ENCODE measurements around the gene SON. TPM values are rescaled to one million over a fixed set of nuclear protein-coding genes. Genes with fewer than 3 reads are reported as not detected.
"Not testable (repeated sequence)": the region's sequence is repeated elsewhere in the genome, so short reads cannot be mapped to it uniquely, and the experiment has no call there.

Gene SON
- total and polyA plus RNA-seq, 4 donors, result 190 to 263 (median 237) TPM

GRCh38 chr21:33588485-33589335, 45.9 kb downstream of the SON start, which contains the start of gene DONSON:
Gene DONSON (minus strand): TSS chr21:33588684. CDS start chr21:33588641, 43 bp downstream.
- no peaks in the 10 kb centered on the region for H3K9me3 ChIP-seq (ENCODE audit: control insufficient read depth, insufficient read depth, low read length)
- H3K4me1 ChIP-seq (ENCODE audit: control insufficient read depth, insufficient read depth, low read length), result peaks cover 4% of the 10 kb centered on the region
- WGBS (ENCODE audit: insufficient coverage), result under 1% methylated on average over 72 of the region's 78 CpGs
- H3K27me3 ChIP-seq (ENCODE audit: control insufficient read depth, insufficient read depth, low read length), result no peaks in the 10 kb centered on the region
- H3K4me3 ChIP-seq (ENCODE audit: low read depth, low read length), result peak within 1 kb of the TSS; percentile 64
- peak; percentile 73 to 96 (median 83) for DNase-seq (ENCODE audit: low read depth in 4 of 6, low spot score in 6 of 6)
- peak within 1 kb of the TSS; percentile 94 for H3K27ac ChIP-seq (ENCODE audit: low read depth, low read length)
- peaks cover 15% of the 10 kb centered on the region for H3K36me3 ChIP-seq (ENCODE audit: control insufficient read depth, insufficient read depth, low read length)

- no peak for DNase-seq (ENCODE audit: low read depth in 4 of 6, low spot score in 6 of 6)
- Histone ChIP-seq H3K27ac (ENCODE audit: low read depth, low read length) (no peak overlapping the region), H3K36me3 (ENCODE audit: control insufficient read depth, insufficient read depth, low read length) (peaks cover 41% of the 10 kb centered on the region), H3K9me3 (ENCODE audit: control insufficient read depth, insufficient read depth, low read length) (no peaks in the 10 kb centered on the region), H3K4me3 (ENCODE audit: low read depth, low read length) (no peak overlapping the region), H3K4me1 (ENCODE audit: control insufficient read depth, insufficient read depth, low read length) (no peaks in the 10 kb centered on the region), H3K27me3 (ENCODE audit: control insufficient read depth, insufficient read depth, low read length) (no peaks in the 10 kb centered on the region)
- no CpG with 5 or more reads among the region's 1 CpG for WGBS (ENCODE audit: insufficient coverage)
These were observed 55.2 kb downstream of the SON start for GRCh38 chr21:33598051-33598450.

GRCh38 chr21:33608559-33608958, 65.7 kb downstream of the SON start:
- no CpG with 5 or more reads among the region's 1 CpG for WGBS (ENCODE audit: insufficient coverage)
- Histone ChIP-seq H3K27me3 (ENCODE audit: control insufficient read depth, insufficient read depth, low read length) (no peaks in the 10 kb centered on the region), H3K36me3 (ENCODE audit: control insufficient read depth, insufficient read depth, low read length) (peaks cover 38% of the 10 kb centered on the region), H3K9me3 (ENCODE audit: control insufficient read depth, insufficient read depth, low read length) (no peaks in the 10 kb centered on the region), H3K27ac (ENCODE audit: low read depth, low read length) (no peak overlapping the region), H3K4me3 (ENCODE audit: low read depth, low read length) (no peak overlapping the region), H3K4me1 (ENCODE audit: control insufficient read depth, insufficient read depth, low read length) (no peaks in the 10 kb centered on the region)
- DNase-seq (ENCODE audit: low read depth in 4 of 6, low spot score in 6 of 6), result peak in 1 of 6 donors; percentile 31

GRCh38 chr21:33611006-33611744, 68.3 kb downstream of the SON start:
- Histone ChIP-seq H3K27ac (ENCODE audit: low read depth, low read length) (no peak overlapping the region), H3K4me1 (ENCODE audit: control insufficient read depth, insufficient read depth, low read length) (no peaks in the 10 kb centered on the region), H3K4me3 (ENCODE audit: low read depth, low read length) (no peak overlapping the region), H3K9me3 (ENCODE audit: control insufficient read depth, insufficient read depth, low read length) (no peaks in the 10 kb centered on the region), H3K36me3 (ENCODE audit: control insufficient read depth, insufficient read depth, low read length) (peaks cover 36% of the 10 kb centered on the region), H3K27me3 (ENCODE audit: control insufficient read depth, insufficient read depth, low read length) (no peaks in the 10 kb centered on the region)
- no CpG with 5 or more reads among the region's 7 CpGs for WGBS (ENCODE audit: insufficient coverage)
- no peak for DNase-seq (ENCODE audit: low read depth in 4 of 6, low spot score in 6 of 6)

GRCh38 chr21:33617565-33617964, 74.7 kb downstream of the SON start:
- not testable (repeated sequence) for H3K9me3 ChIP-seq (ENCODE audit: control insufficient read depth, insufficient read depth, low read length)
- 95% methylated on average over 8 of the region's 11 CpGs for WGBS (ENCODE audit: insufficient coverage)
- H3K36me3 ChIP-seq (ENCODE audit: control insufficient read depth, insufficient read depth, low read length), result peaks cover 32% of the 10 kb centered on the region

GRCh38 chr21:33618407-33618806, 75.6 kb downstream of the SON start:
- Histone ChIP-seq H3K27me3 (ENCODE audit: control insufficient read depth, insufficient read depth, low read length) (no peaks in the 10 kb centered on the region), H3K4me1 (ENCODE audit: control insufficient read depth, insufficient read depth, low read length) (no peaks in the 10 kb centered on the region), H3K27ac (ENCODE audit: low read depth, low read length) (no peak overlapping the region), H3K9me3 (ENCODE audit: control insufficient read depth, insufficient read depth, low read length) (no peaks in the 10 kb centered on the region), H3K36me3 (ENCODE audit: control insufficient read depth, insufficient read depth, low read length) (peaks cover 27% of the 10 kb centered on the region), H3K4me3 (ENCODE audit: low read depth, low read length) (no peak overlapping the region)
- no peak for DNase-seq (ENCODE audit: low read depth in 4 of 6, low spot score in 6 of 6)
- 93% methylated on average over 2 of the region's 2 CpGs for WGBS (ENCODE audit: insufficient coverage)

More at GRCh38 chr21:33617565-33617964, 74.7 kb downstream of the SON start:
- H3K27me3 ChIP-seq (ENCODE audit: control insufficient read depth, insufficient read depth, low read length); DNase-seq (ENCODE audit: low read depth in 4 of 6, low spot score in 6 of 6); H3K4me3 ChIP-seq (ENCODE audit: low read depth, low read length); H3K4me1 ChIP-seq (ENCODE audit: control insufficient read depth, insufficient read depth, low read length); H3K27ac ChIP-seq (ENCODE audit: low read depth, low read length): not testable (repeated sequence)

GRCh38 chr21:33619726-33620125, 76.9 kb downstream of the SON start:
- no peak overlapping the region for H3K4me3 ChIP-seq (ENCODE audit: low read depth, low read length)
- no peak for DNase-seq (ENCODE audit: low read depth in 4 of 6, low spot score in 6 of 6)
- 100% methylated on average over 2 of the region's 4 CpGs for WGBS (ENCODE audit: insufficient coverage)
- no peaks in the 10 kb centered on the region for H3K4me1 ChIP-seq (ENCODE audit: control insufficient read depth, insufficient read depth, low read length)
- no peaks in the 10 kb centered on the region for H3K27me3 ChIP-seq (ENCODE audit: control insufficient read depth, insufficient read depth, low read length)
- H3K36me3 ChIP-seq (ENCODE audit: control insufficient read depth, insufficient read depth, low read length), result peaks cover 27% of the 10 kb centered on the region
- H3K9me3 ChIP-seq (ENCODE audit: control insufficient read depth, insufficient read depth, low read length), result no peaks in the 10 kb centered on the region
- H3K27ac ChIP-seq (ENCODE audit: low read depth, low read length), result no peak overlapping the region

- Histone ChIP-seq H3K4me3 (ENCODE audit: low read depth, low read length) (no peak overlapping the region), H3K4me1 (ENCODE audit: control insufficient read depth, insufficient read depth, low read length) (no peaks in the 10 kb centered on the region), H3K27ac (ENCODE audit: low read depth, low read length) (no peak overlapping the region), H3K36me3 (ENCODE audit: control insufficient read depth, insufficient read depth, low read length) (peaks cover 21% of the 10 kb centered on the region), H3K27me3 (ENCODE audit: control insufficient read depth, insufficient read depth, low read length) (no peaks in the 10 kb centered on the region), H3K9me3 (ENCODE audit: control insufficient read depth, insufficient read depth, low read length) (no peaks in the 10 kb centered on the region)
- DNase-seq (ENCODE audit: low read depth in 4 of 6, low spot score in 6 of 6), result no peak
These were observed 79.4 kb downstream of the SON start for GRCh38 chr21:33622253-33622652.

GRCh38 chr21:33626151-33626550, 83.3 kb downstream of the SON start:
- H3K27ac ChIP-seq (ENCODE audit: low read depth, low read length); H3K4me3 ChIP-seq (ENCODE audit: low read depth, low read length); DNase-seq (ENCODE audit: low read depth in 4 of 6, low spot score in 6 of 6); H3K27me3 ChIP-seq (ENCODE audit: control insufficient read depth, insufficient read depth, low read length); H3K4me1 ChIP-seq (ENCODE audit: control insufficient read depth, insufficient read depth, low read length); H3K9me3 ChIP-seq (ENCODE audit: control insufficient read depth, insufficient read depth, low read length): not testable (repeated sequence)
- 85% methylated on average over 6 of the region's 7 CpGs for WGBS (ENCODE audit: insufficient coverage)
- peaks cover 17% of the 10 kb centered on the region for H3K36me3 ChIP-seq (ENCODE audit: control insufficient read depth, insufficient read depth, low read length)
